GM20000 (cell line): Measurements from ENCODE around the gene RIC8A.

Experiments used
- DNase-seq: peaks from one replicate; pipeline ENCODE4 v3.0.0; 2012; ENCODE audit warnings: low spot score
- CTCF ChIP-seq: IDR thresholded peaks from 2 replicates; pipeline ENCODE4 v1.5.1; 2012; ENCODE audit warnings: mild to moderate bottlenecking, control low read depth; ENCODE audit errors: extremely low read depth, missing control alignments

RIC8A gene

DNA sequence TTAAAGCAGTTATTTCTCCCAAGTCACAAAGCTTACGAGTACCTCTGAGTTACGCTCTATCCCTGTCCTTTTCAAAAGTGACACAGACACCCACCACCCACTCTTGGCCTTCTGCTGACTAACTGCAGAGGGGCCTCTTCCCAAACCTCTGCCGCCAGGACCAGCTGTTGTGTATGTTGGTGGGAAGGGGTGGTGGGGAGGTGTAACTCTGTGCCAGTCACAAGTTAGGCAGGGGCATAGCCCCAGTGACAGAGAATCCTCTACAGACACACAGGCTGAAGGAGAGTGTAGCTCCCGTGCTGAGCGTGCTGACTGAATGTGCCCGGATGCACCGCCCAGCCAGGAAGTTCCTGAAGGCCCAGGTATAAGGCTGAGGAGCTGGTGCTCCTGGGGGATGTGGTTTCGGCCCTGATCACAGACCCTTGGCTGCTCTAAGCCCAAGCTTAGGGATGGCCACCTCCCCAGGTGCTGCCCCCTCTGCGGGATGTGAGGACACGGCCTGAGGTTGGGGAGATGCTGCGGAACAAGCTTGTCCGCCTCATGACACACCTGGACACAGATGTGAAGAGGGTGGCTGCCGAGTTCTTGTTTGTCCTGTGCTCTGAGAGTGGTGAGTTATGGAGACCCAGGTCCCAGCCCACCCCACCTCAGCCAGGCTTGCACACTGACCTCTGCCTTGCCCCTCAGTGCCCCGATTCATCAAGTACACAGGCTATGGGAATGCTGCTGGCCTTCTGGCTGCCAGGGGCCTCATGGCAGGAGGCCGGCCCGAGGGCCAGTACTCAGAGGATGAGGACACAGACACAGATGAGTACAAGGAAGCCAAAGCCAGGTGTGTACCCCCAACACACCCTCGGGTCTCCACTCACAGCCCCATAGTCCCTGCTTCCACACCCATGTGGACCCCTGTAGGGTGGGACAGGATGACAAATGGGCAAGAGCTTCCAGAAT is 4.9 kb downstream of the RIC8A start:
- no peak for TF ChIP-seq CTCF
- DNase-seq, result no peak

GRCh38 chr11:213111-213510 is 5.6 kb downstream of the RIC8A start:
- no peak for TF ChIP-seq CTCF
- no peak for DNase-seq

DNA sequence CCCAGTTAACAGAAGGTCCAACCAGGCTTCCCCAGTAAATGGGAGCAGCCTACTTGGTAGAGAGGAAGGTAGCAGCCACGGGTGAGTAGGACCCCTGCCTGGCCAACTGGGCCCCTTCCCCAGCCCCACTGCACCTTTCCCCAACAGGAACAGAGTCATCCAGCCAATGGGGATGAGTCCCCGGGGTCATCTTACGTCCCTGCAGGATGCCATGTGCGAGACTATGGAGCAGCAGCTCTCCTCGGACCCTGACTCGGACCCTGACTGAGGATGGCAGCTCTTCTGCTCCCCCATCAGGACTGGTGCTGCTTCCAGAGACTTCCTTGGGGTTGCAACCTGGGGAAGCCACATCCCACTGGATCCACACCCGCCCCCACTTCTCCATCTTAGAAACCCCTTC is 6.6 kb downstream of the RIC8A start:
- TF ChIP-seq CTCF, result no peak
- no peak for DNase-seq

DNA sequence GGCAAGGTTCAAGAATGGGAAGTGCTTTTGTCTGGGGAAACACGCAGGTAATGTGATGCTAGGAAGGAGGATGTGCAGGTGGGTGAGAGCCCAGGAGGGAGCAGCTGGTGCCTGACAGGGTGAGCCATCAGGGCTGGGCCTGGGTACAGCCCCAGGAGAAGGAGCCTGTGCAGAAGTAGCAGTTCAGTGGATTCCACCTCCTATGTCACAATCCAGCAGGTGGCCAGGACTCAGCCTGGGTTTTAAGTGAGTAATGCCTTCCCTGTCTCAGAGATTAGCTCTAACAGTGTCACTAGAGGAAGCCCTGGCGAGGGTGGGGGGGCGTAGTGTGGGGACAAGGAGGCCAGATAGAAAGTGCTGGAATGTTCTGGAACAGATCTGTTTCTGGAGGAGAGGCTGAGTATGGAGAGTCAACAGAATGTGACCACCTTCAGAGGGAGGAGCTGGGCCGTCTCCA is 8.1 kb downstream of the RIC8A start:
- no peak for DNase-seq
- no peak for TF ChIP-seq CTCF

DNA sequence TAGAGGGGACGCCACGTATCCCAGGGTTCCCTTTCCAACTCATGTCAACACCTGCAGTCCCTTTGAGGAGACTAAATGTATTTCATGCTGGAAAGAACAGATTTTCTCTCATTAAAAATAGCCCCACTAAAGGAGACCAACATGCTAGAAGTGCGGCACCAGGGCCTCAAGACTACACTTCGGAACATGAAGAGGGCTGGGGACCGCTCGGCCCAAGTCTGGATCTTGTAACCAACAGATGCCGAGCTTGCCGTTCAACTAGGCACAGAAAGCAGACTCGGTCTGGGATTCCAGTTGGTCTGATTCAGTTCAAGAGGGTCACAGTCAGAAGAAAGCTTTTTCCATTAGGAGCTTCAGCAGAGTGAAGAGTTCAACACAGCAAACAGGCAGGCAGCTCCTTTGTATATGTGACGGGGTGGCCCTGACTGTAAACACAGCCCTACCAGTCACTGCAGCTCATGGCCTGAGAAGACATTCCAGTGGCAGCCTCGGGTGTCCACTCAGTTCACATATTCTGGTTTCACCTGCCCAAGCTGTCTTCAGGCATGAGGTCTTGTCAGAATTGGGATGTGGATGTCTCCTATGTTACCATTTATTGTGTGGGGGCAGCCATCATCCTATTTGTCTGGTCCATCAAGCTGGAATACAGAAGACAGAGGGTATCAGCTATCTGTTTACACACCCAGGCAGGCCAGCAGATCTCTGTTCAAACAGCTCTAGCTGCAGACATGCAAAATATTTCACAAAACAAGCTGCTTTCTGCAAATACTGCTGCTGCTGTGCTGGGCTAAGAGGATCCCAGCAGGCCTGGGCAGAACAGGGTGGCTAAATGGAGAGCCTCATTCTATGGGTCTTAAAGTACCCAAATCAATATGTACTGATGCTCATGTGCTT is 8.8 kb downstream of the RIC8A start:
- TF ChIP-seq CTCF, result no peak
- DNase-seq, result no peak

- DNase-seq, result no peak
- TF ChIP-seq CTCF, result no peak
Observed at GRCh38 chr11:217704-218103, 10.2 kb downstream of the RIC8A start.
